HG03039 (cell line): Measurements from ENCODE around the gene ELAVL2.

ENCODE experiments used
- ATAC-seq: cut with Tn5 transposase; IDR thresholded peaks from one replicate; pipeline ENCODE4 v1.9.1; 2021; ENCODE audit warnings: mild to moderate bottlenecking, moderate library complexity; ENCODE audit not compliant: unreplicated experiment

The ELAVL2 gene

DNA sequence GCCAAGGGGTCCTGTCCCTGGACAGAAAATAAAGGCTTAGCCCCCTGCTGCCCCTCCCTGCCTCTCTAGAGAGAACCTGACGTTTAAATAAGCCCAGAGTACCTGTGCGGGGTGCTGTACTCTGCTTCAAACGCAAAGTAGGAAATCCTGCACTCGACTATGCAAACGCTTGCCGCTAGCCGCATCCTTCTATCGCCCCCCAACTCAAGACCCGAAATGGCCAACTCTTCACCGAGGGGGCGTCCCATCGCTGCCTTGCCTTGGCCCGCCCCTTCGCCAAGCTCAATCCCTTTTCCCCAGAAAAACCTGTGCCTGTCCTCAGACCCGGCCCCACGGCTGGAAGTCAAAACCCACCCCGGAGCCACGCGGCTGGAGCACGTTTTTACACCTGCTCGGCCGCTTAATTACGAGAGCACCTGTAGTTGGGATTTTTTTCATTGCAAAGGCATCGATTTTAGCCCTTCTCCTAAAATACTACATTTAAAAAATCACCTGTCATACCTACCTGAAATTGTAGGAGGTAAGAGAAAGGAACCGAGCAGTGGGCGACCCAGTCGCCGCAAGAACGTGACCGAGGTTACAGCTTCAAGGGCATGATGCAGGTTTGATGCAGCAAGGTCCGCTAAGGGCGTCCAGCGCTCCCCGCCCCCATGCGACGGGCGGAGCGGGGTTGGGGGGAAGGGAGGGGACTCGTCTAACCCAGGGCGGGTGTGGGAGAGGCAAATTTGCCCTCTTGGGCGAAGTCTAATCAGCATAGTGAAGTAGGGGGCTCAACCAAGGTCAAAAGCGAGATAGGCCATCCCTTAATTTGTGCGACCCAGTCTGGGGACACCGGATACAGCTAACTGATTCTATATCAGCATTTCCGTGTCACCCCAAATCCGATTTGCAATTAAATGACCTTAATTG is 3.5 kb downstream of the ELAVL2 start:
- no peak for ATAC-seq

DNA sequence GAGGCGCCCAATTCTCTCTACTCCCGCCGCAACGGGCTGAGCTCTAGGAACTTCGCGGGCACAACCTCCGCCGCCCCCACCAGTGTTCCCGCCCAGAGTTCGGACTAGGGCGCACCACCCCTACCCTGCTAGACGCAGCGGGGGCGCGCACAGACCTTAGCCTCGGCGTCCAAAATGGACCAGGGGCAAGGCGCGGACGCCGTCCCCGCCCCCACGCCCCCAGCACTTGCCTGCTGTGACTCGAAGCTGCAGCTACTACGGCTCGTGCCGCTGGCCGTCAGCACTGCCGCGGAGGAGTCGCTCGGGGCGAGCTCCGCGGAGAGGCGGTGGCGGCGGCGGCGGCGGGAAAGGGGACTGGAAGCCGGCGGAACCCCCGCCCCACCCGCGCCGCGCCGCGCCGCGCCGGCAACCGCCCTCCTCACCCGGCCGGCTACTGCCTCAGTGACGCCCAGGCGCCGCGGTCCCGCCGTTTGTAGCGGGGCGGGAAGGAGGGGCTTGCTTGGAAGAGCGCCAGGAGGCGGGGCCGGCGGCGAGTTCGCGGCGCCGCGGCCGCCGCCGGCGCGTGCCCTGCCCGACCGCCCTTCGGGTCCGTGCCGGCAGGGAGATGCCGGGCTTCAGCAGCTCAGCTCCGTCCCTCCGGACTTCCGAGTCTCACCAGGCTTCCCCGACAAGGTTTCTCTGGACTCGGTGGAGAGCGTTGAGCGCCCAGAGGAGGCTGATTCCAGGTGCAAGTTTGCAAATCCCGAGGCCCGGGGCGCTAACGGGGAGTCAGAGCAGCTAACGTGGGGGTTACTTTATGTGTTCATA is 4.5 kb downstream of the ELAVL2 start:
- ATAC-seq, result no peak

DNA sequence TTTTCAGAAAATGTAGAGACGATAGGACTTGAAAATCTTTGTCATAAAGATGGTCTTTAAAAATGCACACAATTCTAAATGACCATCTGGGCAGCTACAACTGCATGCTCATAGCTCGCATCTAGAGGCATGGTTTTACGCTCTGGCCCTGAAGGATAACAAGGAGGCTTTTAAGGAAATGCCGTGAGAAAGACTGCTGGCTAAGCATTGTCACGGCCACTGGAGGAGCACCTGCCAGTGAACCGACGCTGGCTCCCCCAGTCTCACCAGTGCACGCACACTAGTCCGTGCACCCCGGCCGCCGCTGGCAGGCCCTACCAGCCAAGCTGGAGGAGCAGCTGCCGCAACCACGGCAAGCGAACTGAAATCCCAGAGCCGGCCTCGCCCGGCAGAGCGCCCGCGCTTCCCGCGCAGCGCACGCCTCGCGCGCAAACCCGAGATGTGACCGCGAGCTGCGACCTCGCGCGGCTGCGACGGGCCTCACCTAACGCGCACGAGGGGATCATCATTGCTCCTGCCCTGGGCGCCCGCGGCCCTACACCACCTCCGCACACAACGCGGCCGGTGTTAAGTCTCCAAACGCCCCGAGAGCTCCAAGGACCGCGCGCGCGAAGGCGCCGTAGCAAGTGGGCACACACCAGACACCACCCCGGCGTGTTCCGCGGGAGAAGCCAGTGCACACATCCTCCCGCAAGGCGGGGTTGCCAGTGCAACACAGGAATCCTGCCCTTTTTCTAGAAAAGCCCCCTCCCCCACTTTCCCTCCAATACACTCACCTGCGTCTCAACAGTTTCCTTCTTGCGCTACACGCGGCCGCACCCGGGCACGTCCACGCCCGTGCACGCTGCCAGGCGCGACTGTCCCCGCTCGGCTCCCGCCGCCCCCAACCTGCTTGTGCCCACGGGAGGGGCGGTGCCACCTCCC is 5.3 kb downstream of the ELAVL2 start:
- no peak for ATAC-seq

DNA sequence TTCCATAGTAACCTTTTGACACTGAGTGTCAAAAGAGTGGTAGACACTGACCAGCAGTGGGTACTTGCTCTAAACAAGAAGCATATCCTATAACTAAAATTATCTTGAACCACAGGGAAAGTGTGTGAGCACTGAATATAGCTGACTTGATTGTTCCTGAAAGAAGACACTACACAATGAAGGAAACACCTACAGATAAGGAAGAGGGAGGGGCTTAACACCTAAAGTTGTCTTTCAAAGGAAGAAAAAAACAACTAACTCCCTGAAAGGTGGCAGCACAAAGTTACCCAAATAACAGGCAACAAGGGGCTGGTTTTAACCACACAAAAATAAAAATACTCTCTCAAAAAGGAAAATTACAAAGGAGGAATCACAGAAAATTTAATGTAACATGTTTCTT is 6.6 kb downstream of the ELAVL2 start:
- ATAC-seq, result no peak

DNA sequence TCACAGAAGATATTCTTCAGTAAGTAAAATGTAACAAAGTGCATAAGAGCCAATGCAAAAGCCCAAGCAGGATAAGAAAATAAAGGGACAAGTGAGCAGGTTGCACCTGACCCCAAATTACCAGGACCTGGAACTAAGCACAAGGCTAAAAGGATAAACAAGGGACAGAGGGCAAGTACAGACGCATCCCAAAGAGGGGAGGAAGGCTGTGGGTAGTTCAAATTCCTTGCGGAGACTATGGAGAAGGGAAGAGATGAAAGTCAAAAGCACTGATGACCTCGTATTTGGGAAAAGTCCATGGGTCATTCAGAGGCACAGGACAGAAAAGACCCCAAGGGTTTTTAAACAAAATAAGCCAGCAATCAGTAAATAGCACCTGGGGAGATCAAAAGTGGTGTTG is 11.8 kb downstream of the ELAVL2 start:
- ATAC-seq, result no peak

DNA sequence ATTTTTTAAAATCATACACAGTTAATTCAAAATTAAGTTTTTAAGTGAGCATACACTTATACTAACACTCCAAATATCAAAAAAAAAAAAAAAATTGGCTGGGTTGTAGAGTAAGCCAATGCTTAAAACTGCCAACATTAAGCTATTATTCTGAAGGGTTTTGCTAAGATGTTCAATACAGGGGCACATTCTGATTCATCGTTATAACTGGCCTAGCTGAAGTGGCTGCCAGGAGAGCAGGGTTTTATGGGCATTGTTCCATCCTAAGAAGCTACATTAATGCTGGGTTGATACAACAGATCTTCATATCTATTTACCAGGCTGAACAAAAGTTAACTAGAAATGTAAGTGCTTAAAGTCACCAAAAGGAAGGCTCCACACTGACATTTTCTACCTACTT is 13.4 kb downstream of the ELAVL2 start:
- no peak for ATAC-seq

DNA sequence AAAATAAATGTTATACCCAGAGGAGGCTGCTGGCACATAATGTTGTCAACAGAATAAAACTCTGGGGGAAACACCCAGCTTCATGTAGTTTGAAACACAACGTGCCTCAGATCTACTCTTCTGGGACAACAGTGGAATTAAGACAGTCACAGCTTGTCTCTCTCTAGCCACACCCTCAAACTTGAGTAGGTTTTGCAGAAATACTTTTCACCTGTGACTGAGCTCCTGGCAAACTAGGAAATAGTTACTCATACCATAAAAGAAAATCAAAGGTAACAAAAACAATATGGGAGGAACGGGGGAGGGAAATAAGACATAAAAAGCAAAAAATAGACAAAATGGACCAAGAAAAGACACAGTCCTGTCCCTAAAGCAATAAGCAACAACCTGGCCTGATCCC is 14.4 kb downstream of the ELAVL2 start:
- no peak for ATAC-seq

DNA sequence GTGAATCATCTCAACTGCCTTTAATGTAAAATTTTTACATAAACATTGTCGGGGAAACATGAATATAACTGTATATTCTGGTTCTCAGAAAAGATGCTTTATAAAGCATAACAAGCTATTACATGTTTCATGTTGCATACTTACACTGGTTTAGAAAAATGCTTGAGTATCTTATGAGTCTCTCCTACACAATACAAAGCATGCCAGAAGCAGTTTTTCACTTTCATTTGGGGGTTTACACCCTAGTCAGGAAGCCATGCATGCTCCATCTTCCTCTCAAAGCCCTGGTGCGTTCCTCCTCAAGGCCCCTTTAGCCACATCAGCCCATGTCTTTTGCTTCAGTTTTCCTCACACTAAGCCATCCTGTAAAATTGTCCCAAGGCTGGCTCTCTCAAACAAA is 22.8 kb downstream of the ELAVL2 start:
- no peak for ATAC-seq

DNA sequence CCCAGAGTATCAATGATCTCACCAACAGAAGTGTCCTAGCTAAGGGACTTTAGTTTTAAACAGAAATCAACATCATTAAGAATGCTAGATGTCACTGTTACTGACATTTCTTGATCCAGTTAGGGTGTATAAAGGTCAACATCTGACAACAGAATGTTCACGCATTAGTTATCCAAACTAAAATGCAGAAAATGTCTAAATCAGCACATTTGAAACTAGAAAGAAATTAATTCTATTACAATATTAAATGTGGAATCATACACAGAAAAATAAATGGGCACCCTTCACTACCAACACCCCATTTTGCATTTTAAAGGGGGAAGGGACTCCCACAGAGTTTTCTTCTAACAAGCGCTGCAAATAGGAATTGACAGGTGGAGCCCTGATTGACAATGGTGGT is 24.5 kb downstream of the ELAVL2 start:
- ATAC-seq, result no peak

DNA sequence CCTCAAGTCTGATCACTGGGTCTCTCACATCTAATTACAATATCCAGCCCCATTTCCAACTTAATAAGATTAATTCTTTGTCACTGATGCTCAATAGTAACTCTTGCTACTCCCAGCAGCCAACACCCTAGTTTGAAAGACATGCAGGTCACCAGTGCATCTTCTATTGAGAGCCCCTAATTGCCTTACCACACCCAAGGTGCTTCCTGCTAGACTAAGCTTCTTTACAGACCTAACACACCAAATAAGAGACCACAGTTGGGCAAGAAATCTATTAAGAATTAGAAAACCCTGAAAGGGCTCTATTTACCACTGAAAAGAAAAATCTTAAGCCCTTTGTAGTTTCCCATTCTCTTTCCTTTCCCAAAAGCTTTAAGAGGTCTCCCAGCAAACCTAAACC is 26.5 kb downstream of the ELAVL2 start:
- no peak for ATAC-seq

DNA sequence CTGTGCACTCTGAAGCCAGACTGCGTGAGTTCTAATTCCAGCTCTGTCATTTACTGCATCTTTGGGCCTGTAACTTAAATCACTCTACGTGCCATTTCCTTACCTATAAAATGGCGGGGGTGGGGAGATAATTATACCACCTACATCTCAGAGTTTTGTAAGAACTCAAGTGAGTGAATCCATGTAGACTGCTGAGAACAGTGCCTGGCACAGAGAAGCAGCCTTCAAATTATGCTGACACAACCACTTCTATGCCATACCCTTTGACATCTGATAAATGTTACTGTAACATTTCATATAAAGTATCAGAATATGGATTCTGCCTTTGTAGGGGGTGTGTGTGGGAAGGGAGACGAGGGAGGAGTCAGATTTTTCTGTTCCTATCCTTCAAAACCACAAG is 27.7 kb downstream of the ELAVL2 start:
- no peak for ATAC-seq

DNA sequence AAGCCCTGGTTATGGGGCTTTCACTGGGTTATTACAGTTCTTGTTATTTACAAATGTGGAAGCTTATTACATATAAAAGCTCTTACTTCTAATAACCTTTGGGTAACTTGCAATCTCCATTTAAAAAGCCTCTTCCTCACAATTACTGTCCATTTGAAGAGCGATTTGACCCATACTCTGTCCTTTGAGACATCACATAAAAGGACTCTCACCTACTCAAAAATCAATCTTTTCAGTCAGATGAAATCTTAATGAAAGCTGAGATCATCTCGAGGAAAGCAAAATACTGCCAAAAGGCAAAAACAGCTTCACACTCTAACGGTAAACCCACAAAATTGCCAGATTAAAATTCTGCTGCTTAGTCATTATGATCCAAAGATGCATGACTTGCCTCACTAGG is 29.8 kb downstream of the ELAVL2 start:
- ATAC-seq, result no peak

DNA sequence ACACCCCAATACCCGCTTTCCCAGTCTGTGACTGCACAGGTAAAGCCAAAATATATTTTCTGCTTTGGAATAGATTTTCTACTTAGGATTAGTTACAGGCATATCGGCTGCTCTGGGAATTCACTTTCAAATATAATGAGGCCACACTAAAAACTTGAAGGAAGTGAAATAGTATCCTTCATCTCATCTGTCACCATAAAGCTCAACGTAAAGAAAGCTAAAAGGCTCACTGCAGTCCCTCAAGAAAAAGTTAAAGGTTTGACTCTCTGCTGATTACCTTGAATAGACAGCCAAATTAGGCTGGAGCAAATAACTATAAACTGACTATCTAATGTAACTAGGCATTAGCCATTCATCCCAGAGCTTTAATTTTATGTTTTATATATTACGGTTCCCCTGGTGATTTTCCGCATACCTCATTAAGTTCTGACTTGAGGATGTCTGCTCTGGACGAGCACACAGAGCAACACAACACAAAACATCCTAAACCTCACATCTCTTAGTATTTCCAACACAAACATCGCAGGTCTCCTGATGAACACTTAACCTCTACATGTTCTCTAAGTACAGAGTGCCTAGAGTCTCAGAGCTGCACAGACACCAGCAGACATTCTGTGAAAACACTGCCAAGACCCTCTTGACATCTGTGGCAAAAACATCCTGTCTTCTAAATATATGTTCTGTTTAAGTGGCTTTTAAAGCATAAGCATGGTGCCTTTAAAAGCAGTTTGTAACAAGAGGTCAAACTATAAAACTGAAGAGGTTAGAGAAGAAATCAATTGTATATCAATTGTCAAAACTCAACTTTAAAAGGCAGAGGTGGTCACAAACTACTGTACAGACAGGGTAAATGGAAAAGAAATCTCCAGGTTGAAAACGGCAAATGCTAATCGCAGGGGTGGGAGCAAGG is 35.4 kb downstream of the ELAVL2 start:
- no peak for ATAC-seq

DNA sequence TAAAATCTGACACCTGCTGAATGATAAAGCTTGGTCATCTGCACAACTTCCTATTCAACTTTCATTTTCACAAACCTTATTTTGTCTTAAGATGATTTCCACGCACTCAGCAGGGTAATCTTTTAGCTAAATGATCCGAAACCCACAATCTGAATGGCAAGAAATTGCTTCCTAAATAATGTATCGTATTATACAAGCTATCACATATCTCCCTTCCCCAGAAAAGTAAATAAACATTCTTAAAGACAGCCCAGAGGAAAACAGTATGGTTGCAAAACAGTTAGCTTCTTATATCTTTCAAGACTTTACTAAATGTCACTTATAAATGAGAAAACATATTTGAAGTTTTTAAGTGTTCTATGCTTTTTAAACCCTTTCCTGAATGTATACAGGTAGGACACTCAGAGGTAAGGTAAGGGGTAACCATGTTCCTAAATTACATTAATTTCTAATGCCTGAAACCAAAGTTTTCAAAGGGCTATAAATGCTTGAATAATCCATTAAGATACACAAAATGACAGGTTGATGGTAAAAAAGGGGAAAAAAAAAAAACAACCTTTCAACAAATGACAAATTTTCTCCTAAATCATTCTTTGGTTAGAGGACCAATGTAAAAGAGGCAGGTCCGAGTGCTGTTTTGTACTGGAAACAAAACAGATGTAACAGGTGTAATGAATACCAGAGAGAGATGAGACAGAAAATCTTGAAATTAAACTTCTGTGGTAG is 36.3 kb downstream of the ELAVL2 start:
- ATAC-seq, result no peak

DNA sequence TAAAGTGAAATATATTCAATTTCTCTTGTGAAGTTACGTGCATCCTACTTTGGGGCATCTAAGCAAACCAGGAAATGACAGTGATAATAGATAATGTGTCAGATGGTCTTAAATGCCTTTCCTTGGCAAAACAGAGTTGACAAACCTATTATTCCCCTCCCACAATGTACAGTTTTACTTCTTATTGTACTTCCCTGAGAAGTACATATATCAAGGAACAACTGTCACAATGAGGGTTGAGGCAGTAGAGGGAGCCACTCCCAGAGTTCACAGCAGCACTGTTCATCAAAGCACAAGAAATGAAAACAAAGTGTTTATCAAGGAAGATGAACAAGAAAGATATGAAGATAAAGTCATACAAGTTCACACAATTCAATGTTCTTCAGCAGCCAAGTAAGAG is 41.1 kb downstream of the ELAVL2 start:
- ATAC-seq, result no peak

DNA sequence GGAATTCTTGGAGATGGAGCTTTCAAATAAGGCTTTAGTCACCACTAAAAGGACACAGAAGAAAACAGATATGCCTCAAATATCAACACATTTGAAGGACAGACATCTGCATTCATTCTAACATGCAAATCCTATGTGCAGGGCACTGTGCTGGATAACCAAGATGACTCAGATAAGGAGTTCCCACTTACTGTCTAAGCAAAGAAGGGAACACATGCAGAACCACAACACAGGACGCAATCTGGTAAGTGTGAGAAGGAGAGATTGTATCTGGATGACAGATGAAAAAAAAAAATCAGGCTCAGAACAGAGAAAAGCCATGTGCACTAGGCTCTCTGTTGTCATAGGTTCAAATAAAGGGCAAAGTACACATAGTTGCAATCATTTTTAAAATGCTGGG is 42.5 kb downstream of the ELAVL2 start:
- no peak for ATAC-seq

DNA sequence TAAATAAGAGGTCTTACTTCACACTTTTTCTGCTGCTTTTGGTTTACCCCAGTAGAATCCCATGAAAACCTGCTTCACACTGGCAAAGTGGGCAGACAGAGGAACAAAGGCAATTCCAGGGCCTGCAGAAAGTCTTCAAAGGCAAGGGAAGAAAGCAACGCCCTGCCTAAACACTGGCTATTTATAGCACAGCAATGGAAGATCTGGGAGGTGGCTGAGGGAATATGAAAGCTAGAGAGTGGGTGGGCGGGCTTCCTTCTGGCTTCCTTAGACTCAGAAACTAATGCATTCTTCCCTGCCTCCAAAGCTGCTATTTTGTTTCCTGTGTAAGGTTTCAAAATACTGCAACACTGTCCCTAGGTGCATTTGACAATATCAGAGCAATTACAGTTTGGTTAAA is 46.8 kb downstream of the ELAVL2 start:
- no peak for ATAC-seq

DNA sequence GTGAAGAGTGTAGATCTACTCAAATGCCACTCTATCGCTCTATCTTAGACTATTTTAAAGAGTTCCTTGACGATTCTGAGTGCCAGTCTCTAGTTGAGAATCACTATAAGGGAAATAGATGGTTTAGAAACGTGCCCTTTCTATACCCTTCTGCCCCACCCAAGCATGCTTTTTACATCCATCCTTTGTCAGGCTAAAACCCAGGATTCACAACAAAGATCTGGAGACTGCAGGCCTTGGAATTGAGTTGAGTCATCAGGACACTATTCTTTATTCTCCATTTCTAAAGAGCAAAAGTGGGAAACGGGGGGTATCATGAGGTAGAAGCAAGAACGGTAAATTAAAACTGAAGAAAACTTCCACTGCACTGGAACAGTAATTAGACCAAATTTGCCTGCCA is 48.7 kb downstream of the ELAVL2 start:
- ATAC-seq, result no peak

DNA sequence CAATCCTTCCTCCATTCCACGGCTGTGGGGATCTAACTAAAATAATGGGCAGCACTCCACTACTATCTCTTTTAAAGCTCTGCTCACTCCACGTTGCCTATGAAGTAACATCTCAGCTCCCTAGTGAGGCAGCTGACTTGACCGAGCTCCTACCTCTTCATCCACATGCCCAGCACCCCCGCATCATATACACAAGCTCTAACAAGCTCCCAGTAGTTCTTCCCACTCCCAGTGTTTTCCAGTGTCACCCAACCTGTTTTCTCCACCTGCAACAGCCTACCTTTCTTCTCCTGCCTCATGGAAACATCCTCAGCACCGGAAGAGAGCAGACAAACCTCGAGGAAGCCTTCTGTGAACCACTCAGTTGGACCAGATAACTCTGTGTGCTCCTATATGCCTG is 50.5 kb downstream of the ELAVL2 start:
- ATAC-seq, result no peak
